ENCODE results near the gene SNORC.
"Not testable (repeated sequence)": the region's sequence is repeated elsewhere in the genome, so short reads cannot be mapped to it uniquely, and the experiment has no call there.

Gene SNORC

GRCh38 chr2:232901736-232902578, 31.9 kb downstream of the SNORC start:
- Histone ChIP-seq H3K79me2 (ENCODE audit: control insufficient read depth, insufficient read depth, low read length) (no peaks in the 10 kb centered on the region), H2BK15ac (replicated peaks; ENCODE audit: low read depth) (no peak overlapping the region), H4K5ac (ENCODE audit: low read length) (no peak overlapping the region), H4K8ac (ENCODE audit: low read depth, low read length) (no peak overlapping the region), H3K27me3 (ENCODE audit: insufficient read depth, low read length, poor library complexity) (no peaks in the 10 kb centered on the region), H3K23ac (ENCODE audit: low read length) (no peak overlapping the region), H2BK120ac (ENCODE audit: low read depth, low read length) (no peak overlapping the region), H3K36me3 (ENCODE audit: control insufficient read depth, insufficient read depth, low read length) (no peaks in the 10 kb centered on the region), H3K27ac (ENCODE audit: low read depth, low read length) (no peak overlapping the region), H3K4me3 (ENCODE audit: low read length) (no peak overlapping the region), H2AK5ac (ENCODE audit: low read length) (no peak overlapping the region), H3K79me1 (ENCODE audit: low read length) (no peaks in the 10 kb centered on the region), H2BK5ac (ENCODE audit: low read length) (no peak overlapping the region), H3K4me2 (ENCODE audit: low read length) (no peak overlapping the region), H3K4ac (ENCODE audit: low read depth, low read length) (no peak overlapping the region), H3K18ac (ENCODE audit: low read length) (no peak overlapping the region), H3K4me1 (ENCODE audit: control insufficient read depth, low read depth, low read length) (no peaks in the 10 kb centered on the region), H3K9ac (ENCODE audit: low read length) (no peak overlapping the region), H3K56ac (ENCODE audit: low read length) (peak overlapping the region; percentile 25)
- peak; percentile 64 for DNase-seq
- whole genome bisulfite sequencing (ENCODE audit: extremely low coverage, insufficient coverage, low lambda C conversion rate) = no CpG with 5 or more reads among the region's 28 CpGs

GRCh38 chr2:232903989-232904388, 33.9 kb downstream of the SNORC start:
- Histone ChIP-seq H3K27me3 (ENCODE audit: insufficient read depth, low read length, poor library complexity) (no peaks in the 10 kb centered on the region), H3K23ac (ENCODE audit: low read length) (no peak overlapping the region), H2AK5ac (ENCODE audit: low read length) (no peak overlapping the region), H3K56ac (ENCODE audit: low read length) (no peak overlapping the region), H3K4me3 (ENCODE audit: low read length) (no peak overlapping the region), H3K79me1 (ENCODE audit: low read length) (no peaks in the 10 kb centered on the region), H4K5ac (ENCODE audit: low read length) (no peak overlapping the region), H3K27ac (ENCODE audit: low read depth, low read length) (no peak overlapping the region), H3K9ac (ENCODE audit: low read length) (no peak overlapping the region), H3K18ac (ENCODE audit: low read length) (no peak overlapping the region), H2BK15ac (replicated peaks; ENCODE audit: low read depth) (no peak overlapping the region), H2BK5ac (ENCODE audit: low read length) (no peak overlapping the region), H4K8ac (ENCODE audit: low read depth, low read length) (no peak overlapping the region), H3K36me3 (ENCODE audit: control insufficient read depth, insufficient read depth, low read length) (no peaks in the 10 kb centered on the region), H2BK120ac (ENCODE audit: low read depth, low read length) (no peak overlapping the region), H3K79me2 (ENCODE audit: control insufficient read depth, insufficient read depth, low read length) (no peaks in the 10 kb centered on the region), H3K4me2 (ENCODE audit: low read length) (no peak overlapping the region), H3K4ac (ENCODE audit: low read depth, low read length) (no peak overlapping the region), H3K4me1 (ENCODE audit: control insufficient read depth, low read depth, low read length) (no peaks in the 10 kb centered on the region)
- no peak for DNase-seq
- no CpG with 5 or more reads among the region's 9 CpGs for WGBS (ENCODE audit: extremely low coverage, insufficient coverage, low lambda C conversion rate)

- not testable (repeated sequence) for DNase-seq; H3K79me1 ChIP-seq (ENCODE audit: low read length); H2AK5ac ChIP-seq (ENCODE audit: low read length); H3K56ac ChIP-seq (ENCODE audit: low read length); H3K4ac ChIP-seq (ENCODE audit: low read depth, low read length); H3K36me3 ChIP-seq (ENCODE audit: control insufficient read depth, insufficient read depth, low read length); H3K18ac ChIP-seq (ENCODE audit: low read length); H3K4me1 ChIP-seq (ENCODE audit: control insufficient read depth, low read depth, low read length); H3K23ac ChIP-seq (ENCODE audit: low read length); H2BK5ac ChIP-seq (ENCODE audit: low read length); H2BK15ac ChIP-seq (replicated peaks; ENCODE audit: low read depth); H2BK120ac ChIP-seq (ENCODE audit: low read depth, low read length); H3K27ac ChIP-seq (ENCODE audit: low read depth, low read length); H4K5ac ChIP-seq (ENCODE audit: low read length); H3K79me2 ChIP-seq (ENCODE audit: control insufficient read depth, insufficient read depth, low read length); H3K9ac ChIP-seq (ENCODE audit: low read length); H3K4me2 ChIP-seq (ENCODE audit: low read length); H3K4me3 ChIP-seq (ENCODE audit: low read length); H3K27me3 ChIP-seq (ENCODE audit: insufficient read depth, low read length, poor library complexity); H4K8ac ChIP-seq (ENCODE audit: low read depth, low read length)
- no CpG with 5 or more reads among the region's 10 CpGs for WGBS (ENCODE audit: extremely low coverage, insufficient coverage, low lambda C conversion rate)
Observed at GRCh38 chr2:232906867-232907717, 37.0 kb downstream of the SNORC start.

GRCh38 chr2:232907718-232908085, 37.6 kb downstream of the SNORC start:
- H3K79me1 ChIP-seq (ENCODE audit: low read length); DNase-seq; H2AK5ac ChIP-seq (ENCODE audit: low read length); H3K27ac ChIP-seq (ENCODE audit: low read depth, low read length); H2BK5ac ChIP-seq (ENCODE audit: low read length); H3K79me2 ChIP-seq (ENCODE audit: control insufficient read depth, insufficient read depth, low read length); H3K56ac ChIP-seq (ENCODE audit: low read length); H3K36me3 ChIP-seq (ENCODE audit: control insufficient read depth, insufficient read depth, low read length); H2BK15ac ChIP-seq (replicated peaks; ENCODE audit: low read depth); H4K5ac ChIP-seq (ENCODE audit: low read length); H3K18ac ChIP-seq (ENCODE audit: low read length); H3K4me2 ChIP-seq (ENCODE audit: low read length); H3K4me1 ChIP-seq (ENCODE audit: control insufficient read depth, low read depth, low read length); H2BK120ac ChIP-seq (ENCODE audit: low read depth, low read length); H3K27me3 ChIP-seq (ENCODE audit: insufficient read depth, low read length, poor library complexity); H3K9ac ChIP-seq (ENCODE audit: low read length); H3K4ac ChIP-seq (ENCODE audit: low read depth, low read length); H3K4me3 ChIP-seq (ENCODE audit: low read length); H4K8ac ChIP-seq (ENCODE audit: low read depth, low read length); H3K23ac ChIP-seq (ENCODE audit: low read length): not testable (repeated sequence)
- WGBS (ENCODE audit: extremely low coverage, insufficient coverage, low lambda C conversion rate) = no CpG with 5 or more reads among the region's 9 CpGs

GRCh38 chr2:232908695-232909094, 38.6 kb downstream of the SNORC start:
- H3K79me2 ChIP-seq (ENCODE audit: control insufficient read depth, insufficient read depth, low read length) = no peaks in the 10 kb centered on the region

More at GRCh38 chr2:232908695-232909094, 38.6 kb downstream of the SNORC start:
- H3K36me3 ChIP-seq (ENCODE audit: control insufficient read depth, insufficient read depth, low read length) = no peaks in the 10 kb centered on the region
- no peak overlapping the region for H2BK15ac ChIP-seq (replicated peaks; ENCODE audit: low read depth)
- no peak overlapping the region for H3K18ac ChIP-seq (ENCODE audit: low read length)
- no peak overlapping the region for H2BK5ac ChIP-seq (ENCODE audit: low read length)
- no peaks in the 10 kb centered on the region for H3K79me1 ChIP-seq (ENCODE audit: low read length)
- H2BK120ac ChIP-seq (ENCODE audit: low read depth, low read length) = no peak overlapping the region
- H3K4me1 ChIP-seq (ENCODE audit: control insufficient read depth, low read depth, low read length) = no peaks in the 10 kb centered on the region
- no peak overlapping the region for H3K56ac ChIP-seq (ENCODE audit: low read length)
- H3K4me3 ChIP-seq (ENCODE audit: low read length) = no peak overlapping the region
- H2AK5ac ChIP-seq (ENCODE audit: low read length) = no peak overlapping the region
- H4K8ac ChIP-seq (ENCODE audit: low read depth, low read length) = no peak overlapping the region
- H3K23ac ChIP-seq (ENCODE audit: low read length) = no peak overlapping the region
- H3K27ac ChIP-seq (ENCODE audit: low read depth, low read length) = no peak overlapping the region
- no peak overlapping the region for H4K5ac ChIP-seq (ENCODE audit: low read length)
- H3K4me2 ChIP-seq (ENCODE audit: low read length) = no peak overlapping the region
- H3K27me3 ChIP-seq (ENCODE audit: insufficient read depth, low read length, poor library complexity) = no peaks in the 10 kb centered on the region
- no CpG with 5 or more reads among the region's 6 CpGs for WGBS (ENCODE audit: extremely low coverage, insufficient coverage, low lambda C conversion rate)
- H3K9ac ChIP-seq (ENCODE audit: low read length) = no peak overlapping the region
- H3K4ac ChIP-seq (ENCODE audit: low read depth, low read length) = no peak overlapping the region
- peak; percentile 44 for DNase-seq

All from mesendoderm (in vitro differentiated cells).